HG03520 (cell line): ENCODE data around the gene PACRG.

Source experiments
- ATAC-seq: cut with Tn5 transposase; IDR thresholded peaks from one replicate; pipeline ENCODE4 v1.9.1; 2021; ENCODE audit warnings: mild to moderate bottlenecking, moderate library complexity; ENCODE audit not compliant: unreplicated experiment

The PACRG gene

DNA sequence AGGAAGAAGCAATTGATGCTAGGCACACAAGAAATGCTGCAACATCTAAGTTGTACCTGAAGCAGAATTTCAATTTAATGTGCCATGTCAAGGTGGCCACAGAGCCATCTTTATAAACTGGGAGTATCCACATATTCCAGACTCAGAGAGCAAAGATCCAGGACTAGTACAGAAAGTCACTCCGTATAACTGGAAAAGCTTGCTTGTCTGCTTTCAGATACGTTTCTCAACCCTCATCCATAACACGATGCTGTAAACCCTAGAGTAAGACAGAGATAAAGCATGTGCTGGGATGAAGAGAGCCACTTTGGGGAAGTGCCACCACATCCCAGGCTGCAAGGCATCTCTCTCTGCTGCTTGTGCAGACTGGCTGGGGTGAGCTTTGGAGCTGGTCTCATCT, 134.7 kb downstream of the PACRG start:
- ATAC-seq, result no peak

DNA sequence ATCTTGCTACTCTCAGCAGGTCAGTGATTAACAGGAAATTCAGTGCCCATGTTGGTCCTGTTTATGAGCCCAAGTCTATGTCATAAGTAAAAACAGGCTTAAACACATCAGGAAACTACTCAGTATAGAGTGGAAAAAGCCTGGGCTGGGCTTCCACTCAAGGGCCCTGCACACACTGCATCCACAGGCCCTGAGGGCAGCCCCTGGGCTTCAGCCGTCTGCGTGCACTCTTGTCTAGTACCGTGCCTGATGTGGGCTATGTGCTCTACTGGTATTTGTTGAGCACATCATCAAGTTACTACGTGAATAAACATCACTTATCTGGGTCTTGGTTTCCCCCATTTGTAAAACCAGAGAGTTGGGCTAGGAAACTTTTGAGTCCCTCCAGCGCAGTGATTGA, 135.2 kb downstream of the PACRG start:
- no peak for ATAC-seq

GRCh38 chr6:162863821-162864220, 136.0 kb downstream of the PACRG start:
- ATAC-seq, result no peak

GRCh38 chr6:162864911-162865310, 137.1 kb downstream of the PACRG start:
- no peak for ATAC-seq

- no peak for ATAC-seq
These were observed 138.9 kb downstream of the PACRG start for GRCh38 chr6:162866656-162867055.

DNA sequence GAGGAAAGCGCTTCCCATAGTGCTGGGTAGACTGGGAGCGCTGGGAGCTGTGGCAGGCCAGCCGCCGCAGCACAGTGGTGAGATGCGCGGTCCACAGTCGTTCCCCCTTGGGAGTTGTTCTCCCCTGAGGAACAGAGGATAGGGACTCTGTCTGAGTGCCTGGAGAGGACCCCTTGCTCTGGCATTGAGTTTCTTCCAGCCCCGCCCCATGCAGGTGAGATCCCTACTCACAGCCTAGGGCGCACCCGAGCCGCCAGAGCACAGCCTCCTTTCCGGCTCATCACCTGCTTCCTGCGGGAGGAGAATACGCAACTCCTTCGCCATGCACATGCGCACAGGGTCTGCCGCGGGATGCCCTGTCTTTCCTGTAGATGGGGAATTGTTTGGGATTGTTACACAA, 140.6 kb downstream of the PACRG start:
- ATAC-seq, result no peak

DNA sequence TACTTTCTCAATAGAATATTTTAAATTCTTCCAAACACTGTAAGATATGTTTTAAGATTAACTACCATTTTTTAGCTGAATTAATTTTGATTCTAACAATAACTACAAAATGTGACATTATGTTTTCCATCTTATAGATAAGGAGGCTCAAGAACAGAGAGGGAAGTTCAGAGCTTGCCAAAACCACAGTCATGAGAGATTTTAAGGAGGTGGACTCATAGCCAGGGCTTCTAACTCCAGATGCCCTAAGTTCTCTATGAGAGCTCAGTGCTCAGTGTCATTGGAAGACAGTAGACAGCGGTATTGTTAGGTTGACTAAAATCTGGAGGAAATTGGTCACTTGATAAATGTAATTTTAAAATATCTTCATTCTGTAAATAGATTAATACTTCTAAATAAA, 144.2 kb downstream of the PACRG start:
- no peak for ATAC-seq

- ATAC-seq, result no peak
These were observed 145.8 kb downstream of the PACRG start for GRCh38 chr6:162873537-162873936.

- ATAC-seq, result no peak
These were observed 147.3 kb downstream of the PACRG start for GRCh38 chr6:162875070-162875469.

DNA sequence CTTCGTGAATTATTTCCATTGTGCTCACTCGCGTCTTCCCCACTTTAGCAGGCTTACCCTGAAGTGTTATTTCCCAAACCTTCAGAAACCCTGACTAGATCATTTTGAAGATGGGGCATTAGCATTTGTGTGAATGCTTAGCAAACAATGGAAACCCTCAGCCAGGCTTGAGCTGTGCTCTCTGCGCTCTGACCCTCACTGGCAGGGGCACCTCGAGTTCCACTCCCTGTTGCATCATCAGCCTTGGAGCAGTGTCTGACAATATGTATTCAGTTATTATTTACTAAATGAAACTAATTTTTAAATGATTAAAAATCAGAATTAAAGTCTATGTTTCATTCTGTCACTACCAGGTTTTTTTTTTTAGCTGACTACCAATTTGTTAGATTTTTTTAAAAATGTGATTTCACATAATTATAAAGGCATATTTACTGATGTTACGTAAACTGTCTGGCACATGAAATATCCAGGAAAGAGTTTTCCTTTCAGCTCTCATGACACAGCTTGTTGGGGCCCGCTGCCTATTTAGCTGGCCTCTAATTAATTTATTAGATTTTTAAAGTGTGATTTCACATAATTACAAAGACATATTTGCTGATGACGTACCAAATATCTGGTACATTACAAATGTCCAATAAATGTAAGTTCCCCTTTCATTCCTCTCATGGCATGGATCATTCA, 155.2 kb downstream of the PACRG start:
- ATAC-seq, result no peak

DNA sequence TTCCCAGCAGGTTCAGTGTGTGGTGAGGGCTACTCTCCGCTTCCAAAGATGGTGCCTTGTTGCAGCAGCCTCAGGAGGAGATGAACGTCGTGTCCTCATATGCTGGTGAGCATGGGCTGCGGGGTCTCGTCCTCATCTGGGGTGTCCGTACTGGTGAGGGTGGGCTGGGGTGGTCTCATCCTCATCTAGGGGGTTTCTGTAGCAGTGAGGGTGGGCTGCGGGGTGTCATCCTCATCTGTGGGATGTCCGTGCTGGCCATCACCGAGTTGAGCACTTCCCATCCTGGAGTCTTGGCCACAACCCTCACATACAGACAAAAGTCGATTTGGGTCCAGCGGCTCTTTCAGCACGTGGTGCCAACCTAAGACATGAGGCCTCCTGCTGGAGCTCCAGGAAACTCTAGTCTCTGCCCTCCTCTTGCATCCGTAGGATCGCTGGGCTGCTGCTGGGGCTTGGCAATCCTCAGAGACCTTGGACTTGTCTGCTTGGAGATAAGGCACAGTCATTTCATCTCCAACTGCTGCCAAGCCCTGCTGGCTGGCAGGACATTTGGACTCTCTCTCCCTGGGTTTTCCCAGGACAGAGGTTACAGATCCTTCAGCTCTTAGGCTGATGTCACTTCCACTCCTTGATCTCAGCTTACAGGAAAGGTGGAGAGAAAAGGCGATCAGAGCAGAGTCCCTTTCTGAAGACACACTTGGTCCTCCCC, 160.4 kb downstream of the PACRG start:
- ATAC-seq, result no peak

GRCh38 chr6:162889303-162889702, 161.5 kb downstream of the PACRG start:
- no peak for ATAC-seq

DNA sequence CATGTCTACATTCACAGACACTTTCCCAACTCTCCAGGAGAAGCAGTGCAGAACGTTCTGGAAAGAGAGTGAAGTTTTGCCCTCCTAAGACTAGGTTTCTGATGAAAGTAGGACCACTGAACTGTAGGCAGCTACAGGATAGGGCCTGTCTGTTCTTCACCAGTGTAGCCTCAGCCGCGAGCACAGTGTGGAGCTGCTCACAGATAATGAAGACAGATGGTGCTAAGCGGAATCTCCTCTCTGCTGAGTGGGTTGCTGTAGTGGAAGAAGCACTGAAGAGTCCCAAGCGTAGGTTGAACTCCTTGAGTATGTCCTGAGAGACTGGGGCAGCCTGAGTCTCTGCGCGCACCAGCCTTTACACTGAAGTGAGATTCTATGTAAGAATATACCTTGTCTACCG, 170.2 kb downstream of the PACRG start:
- ATAC-seq, result no peak

- no peak for ATAC-seq
These were observed 171.4 kb downstream of the PACRG start for GRCh38 chr6:162899148-162899547.

GRCh38 chr6:162900503-162900902, 172.7 kb downstream of the PACRG start:
- no peak for ATAC-seq

DNA sequence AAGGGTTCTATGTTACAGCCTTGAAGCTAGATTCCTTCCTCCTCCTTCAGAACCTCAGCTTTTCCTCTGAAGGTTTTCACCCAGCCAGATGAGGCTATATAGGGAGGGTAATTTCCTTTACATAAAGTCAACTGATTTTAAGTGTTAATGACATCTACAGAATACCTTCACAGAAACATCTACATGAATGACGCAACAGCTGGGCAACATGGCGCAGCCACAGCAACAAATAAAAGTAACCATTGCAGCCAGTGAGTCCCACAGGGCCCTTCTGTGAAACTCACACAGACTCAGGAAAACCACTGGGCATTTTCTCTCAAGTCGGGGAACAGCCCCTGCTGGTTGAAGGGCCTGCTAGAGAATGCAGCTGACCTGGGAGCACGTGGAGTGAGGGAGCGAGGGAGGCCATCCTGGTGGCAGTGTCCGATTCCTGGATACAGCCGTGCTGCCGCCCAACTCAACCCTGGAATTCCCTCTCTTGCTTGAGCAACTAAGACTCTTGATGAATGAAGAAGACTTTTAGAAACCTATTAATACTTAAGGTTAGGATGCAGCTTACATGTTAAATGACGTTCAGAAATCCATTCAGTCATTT, 176.4 kb downstream of the PACRG start:
- ATAC-seq, result no peak

DNA sequence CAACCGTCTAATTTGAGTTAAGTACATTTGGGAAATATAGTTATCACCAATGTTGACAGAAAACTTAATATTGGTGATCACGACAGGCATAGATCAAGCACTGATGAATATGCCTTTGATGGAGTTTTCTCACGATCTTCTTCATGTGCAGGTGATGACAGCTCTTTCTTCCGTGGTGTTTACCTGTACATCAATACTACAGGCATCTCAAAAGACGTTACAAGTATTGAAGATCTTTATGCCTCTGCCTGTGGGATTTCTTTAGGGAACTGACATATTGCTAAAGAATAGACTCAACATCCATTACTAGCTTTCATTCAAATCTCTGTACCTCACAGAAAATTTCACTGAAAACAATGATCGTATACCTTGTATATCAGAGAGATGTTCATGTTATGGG, 178.7 kb downstream of the PACRG start:
- no peak for ATAC-seq

- no peak for ATAC-seq
These were observed 180.2 kb downstream of the PACRG start for GRCh38 chr6:162907876-162908481.

GRCh38 chr6:162913206-162913605, 185.4 kb downstream of the PACRG start:
- ATAC-seq, result no peak

GRCh38 chr6:162917506-162917905, 189.7 kb downstream of the PACRG start:
- ATAC-seq, result no peak

DNA sequence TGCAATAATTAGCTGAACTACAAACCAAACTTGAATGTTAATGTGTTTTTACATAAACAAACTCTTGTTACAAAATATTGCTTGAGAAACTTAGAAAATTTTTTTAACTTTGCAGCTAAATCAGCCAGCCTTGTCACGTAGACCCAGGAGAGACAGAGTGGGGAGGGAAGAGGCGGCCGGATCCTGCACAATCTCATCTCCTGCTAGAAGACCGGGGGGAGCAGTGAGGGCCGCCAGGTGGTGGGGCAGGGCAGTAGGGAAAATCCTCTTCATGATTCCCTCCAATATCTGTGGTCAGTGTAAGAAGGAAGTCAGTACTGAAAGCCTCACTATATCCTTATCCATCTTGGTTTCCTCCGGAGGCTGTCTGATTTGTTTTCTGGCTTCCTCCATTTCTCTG, 193.3 kb downstream of the PACRG start:
- ATAC-seq, result no peak

- no peak for ATAC-seq
These were observed 193.8 kb downstream of the PACRG start for GRCh38 chr6:162921510-162922040.
